GM13977 (cell line): ENCODE measurements around the gene ZNF281.
A peak's percentile ranks its signal among the peaks of the same experiment; 100 is the strongest.

ENCODE experiments used
- DNase-seq: peaks from one replicate; pipeline ENCODE4 v3.0.0; 2012; ENCODE audit warnings: low spot score
- in situ Hi-C: fragments of 300-500 bp; cut with MboI; formaldehyde crosslinking; loops from one replicate; pipeline ENCODE4 v1.12.0; 2022; ENCODE audit warnings: low sequenced_read_pairs, low pct_unique_long_range_greater_than_20kb, mixed read lengths, inconsistent platforms; ENCODE audit not compliant: unreplicated experiment
- TF ChIP-seq, protein P1 (sequence below): IDR thresholded peaks from 2 replicates; pipeline ENCODE4 v1.5.1; 2012; ENCODE audit warnings: mild to moderate bottlenecking, control low read depth; ENCODE audit not compliant: insufficient read depth; ENCODE audit errors: extremely low read depth, missing control alignments

Gene ZNF281

DNA sequence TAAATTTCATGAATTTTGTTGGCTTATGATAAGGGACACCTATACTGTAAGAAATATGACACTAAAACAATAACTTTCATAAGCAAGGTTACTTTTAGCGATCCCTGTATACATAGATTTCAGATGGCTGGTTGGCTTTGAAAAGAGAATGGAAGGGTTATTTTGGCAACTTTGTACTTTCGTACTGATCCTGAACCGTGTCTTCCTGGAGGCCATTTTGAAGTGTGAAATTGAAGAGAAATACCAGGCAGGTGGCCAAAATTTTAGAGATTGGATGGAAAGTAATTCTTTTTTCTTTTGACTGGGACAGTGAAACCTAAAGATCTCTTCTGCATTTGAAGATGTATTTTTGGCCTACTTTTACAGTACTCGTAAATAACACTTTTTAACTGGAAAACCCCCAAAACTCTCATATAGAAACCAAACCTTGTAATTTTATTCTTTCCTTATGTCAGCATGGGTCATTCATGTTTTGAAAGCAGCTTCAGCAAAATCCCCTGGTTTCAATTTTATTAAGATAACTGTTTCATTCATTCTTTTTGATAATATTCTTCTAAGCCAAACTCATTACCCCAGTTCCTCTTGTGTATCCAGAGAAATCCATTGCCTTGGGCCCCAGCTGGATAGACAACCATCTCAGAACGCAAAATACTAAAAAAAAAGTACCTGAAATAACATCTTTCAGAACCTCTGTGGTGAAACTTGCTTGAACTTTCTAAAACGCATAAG lies 38.4 kb upstream of the ZNF281 start:
- TF ChIP-seq, protein P1, sequence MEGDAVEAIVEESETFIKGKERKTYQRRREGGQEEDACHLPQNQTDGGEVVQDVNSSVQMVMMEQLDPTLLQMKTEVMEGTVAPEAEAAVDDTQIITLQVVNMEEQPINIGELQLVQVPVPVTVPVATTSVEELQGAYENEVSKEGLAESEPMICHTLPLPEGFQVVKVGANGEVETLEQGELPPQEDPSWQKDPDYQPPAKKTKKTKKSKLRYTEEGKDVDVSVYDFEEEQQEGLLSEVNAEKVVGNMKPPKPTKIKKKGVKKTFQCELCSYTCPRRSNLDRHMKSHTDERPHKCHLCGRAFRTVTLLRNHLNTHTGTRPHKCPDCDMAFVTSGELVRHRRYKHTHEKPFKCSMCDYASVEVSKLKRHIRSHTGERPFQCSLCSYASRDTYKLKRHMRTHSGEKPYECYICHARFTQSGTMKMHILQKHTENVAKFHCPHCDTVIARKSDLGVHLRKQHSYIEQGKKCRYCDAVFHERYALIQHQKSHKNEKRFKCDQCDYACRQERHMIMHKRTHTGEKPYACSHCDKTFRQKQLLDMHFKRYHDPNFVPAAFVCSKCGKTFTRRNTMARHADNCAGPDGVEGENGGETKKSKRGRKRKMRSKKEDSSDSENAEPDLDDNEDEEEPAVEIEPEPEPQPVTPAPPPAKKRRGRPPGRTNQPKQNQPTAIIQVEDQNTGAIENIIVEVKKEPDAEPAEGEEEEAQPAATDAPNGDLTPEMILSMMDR: no peak
- peak; percentile 71 for DNase-seq
- in situ Hi-C loops: no loop called here

DNA sequence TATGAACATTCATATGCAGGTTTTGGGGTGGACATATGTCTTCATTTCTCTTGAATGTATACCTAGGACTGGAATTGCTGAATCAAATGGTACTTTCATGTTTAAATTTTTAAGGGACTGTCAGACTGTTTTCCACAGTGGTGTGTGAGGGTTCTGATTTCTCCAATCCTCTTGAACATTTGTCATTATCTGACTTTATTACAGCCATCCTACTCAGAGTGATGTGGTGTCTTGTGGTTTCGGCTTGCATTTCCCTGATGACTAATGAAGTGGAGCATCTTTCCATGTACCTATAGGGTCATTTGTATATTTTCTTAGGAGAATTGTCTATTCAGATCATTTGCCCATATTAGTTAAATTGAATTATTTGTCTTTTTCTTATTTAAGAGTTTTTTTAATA lies 35.4 kb upstream of the ZNF281 start:
- no peak for DNase-seq
- in situ Hi-C loops: no loop called here
- TF ChIP-seq, protein P1: no peak

DNA sequence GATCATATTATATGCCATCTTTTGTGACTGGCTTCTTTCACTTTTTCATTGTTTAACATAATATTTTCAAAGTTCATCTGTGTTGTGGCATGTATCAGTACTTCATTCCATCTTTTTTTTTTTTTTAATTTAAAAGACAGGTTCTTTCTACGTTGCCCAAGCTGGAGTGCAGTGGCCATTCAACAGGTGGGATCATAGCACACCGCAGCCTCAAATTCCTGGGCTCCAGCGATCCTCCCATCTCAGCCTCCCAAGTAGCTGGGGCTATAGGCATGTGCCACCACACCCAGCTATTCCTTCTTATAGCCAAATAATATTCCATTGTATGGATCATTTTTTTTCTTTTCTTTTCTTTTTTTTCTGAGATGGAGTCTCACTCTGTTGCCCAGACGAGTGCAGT lies 34.6 kb upstream of the ZNF281 start:
- DNase-seq: no peak
- in situ Hi-C loops: no loop called here
- TF ChIP-seq, protein P1: no peak

DNA sequence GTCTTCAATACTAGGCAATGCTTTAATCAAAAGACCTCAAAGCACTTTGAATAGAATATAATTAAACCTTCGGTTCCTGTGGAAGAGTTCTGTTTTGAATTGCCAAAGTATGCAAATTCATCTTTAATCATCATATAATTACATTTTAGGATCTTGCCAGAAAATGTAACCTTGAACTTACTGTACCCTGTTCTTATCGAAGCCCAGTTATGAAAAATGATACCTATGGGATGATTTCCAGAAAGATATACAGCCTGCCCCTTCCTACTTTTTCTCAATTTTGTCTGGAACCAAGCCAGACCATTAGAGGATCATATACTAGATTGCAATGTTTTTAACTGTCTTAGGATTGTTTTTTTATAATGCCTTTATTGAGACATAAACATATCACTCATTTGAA lies 34.0 kb upstream of the ZNF281 start:
- TF ChIP-seq, protein P1: no peak
- in situ Hi-C loops: no loop called here
- no peak for DNase-seq

DNA sequence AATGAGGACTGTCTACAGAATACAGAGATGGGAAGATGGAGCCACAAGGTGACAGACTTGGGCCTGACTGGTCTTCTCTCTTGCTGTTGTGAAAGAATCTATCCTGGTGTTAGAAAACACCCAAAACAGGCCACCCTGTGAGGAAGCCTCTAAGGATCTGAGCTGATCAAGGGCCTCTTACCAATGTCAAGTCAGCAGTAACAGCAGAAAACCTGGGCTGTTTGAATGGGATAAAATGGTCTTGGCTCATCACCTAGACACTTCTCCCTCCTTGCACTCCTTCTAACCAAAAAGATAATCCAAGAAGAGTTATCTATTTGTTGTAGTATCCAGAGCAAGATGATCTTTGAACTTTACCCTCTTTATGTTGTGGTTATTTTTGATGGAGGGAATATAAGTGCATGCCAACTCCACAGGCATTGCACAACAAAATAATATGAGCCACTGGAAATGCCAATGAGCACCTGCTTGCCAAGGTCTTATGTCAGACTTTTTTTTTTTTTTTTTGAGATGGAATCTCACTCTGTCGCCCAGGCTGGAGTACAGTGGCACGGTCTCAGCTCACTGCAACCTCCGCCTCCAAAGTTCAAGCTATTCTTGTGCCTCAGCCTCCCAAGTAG lies 32.8 kb upstream of the ZNF281 start:
- TF ChIP-seq, protein P1: no peak
- no peak for DNase-seq
- in situ Hi-C loops: no loop called here

DNA sequence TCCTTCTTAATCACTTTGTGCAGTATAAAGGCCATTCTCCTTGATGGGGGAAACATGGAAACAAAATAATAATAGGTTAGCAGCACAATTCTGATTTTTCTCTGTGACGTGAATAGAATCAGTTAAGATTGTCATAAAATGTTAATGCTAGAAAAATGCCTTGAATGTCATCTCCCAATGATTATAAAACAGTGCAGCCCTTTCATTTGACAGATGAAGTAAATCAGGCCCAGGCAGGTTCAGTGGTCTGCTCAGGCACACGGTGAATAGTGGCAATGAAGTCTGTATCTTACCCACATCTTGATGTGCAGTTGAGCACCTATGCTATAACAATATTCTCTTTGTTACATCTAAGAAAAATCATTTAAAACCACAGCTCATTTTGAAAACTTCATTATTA lies 32.2 kb upstream of the ZNF281 start:
- in situ Hi-C loops: no loop called here
- no peak for DNase-seq
- TF ChIP-seq, protein P1: no peak
